Sciatic nerve (tissue), 2 donors: ENCODE data around the gene PKD1. TPM values are rescaled to one million over a fixed set of nuclear protein-coding genes. Genes with fewer than 3 reads are reported as not detected.

Experiments used
- ATAC-seq: fragments of 200-7000 bp; cut with Tn5 transposase; one replicate; pipeline ENCODE4 v1.9.1; 2020; ENCODE audit warnings: mild to moderate bottlenecking, moderate library complexity
- DNase-seq: peaks from one replicate; pipeline ENCODE4 v3.0.0-alpha.2; 2020; ENCODE audit warnings: low spot score
- intact Hi-C: fragments of 100-400 bp; cut with DNase I; formaldehyde crosslinking; loops from one replicate; pipeline ENCODE4 v1.14.2; 2022
- total RNA-seq: library from RNA; stranded (reverse); fragmentation: NEBNext Ultra II Directional; extraction: Animal tissue kit (Norgen Biotek cat#: 25700); gene quantifications from one replicate; pipeline ENCODE4 v1.2.1, GENCODE V29; 2021
- donor health status: DM: no; HTN: no; CAD: no.
- donor health status: DM: no; HTN: no; CAD: no.

The PKD1 gene
- total RNA-seq, 1 donor from 2014 or later: 159 TPM

GRCh38 chr16:2096853-2097595 lies 38.7 kb downstream of the PKD1 start:
- intact Hi-C loops: no loop called here
- ATAC-seq: peak; percentile 34
- DNase-seq: no peak

- intact Hi-C loops: no loop called here
- ATAC-seq: no peak
- DNase-seq: no peak
These were observed 39.6 kb downstream of the PKD1 start for GRCh38 chr16:2095918-2096582.

GRCh38 chr16:2095315-2095853 lies 40.3 kb downstream of the PKD1 start:
- no peak for ATAC-seq

GRCh38 chr16:2093793-2094192 lies 41.9 kb downstream of the PKD1 start:
- DNase-seq (no peak), ATAC-seq (no peak)
- intact Hi-C loops: no loop called here

More at GRCh38 chr16:2095315-2095853, 40.3 kb downstream of the PKD1 start:
- intact Hi-C loops: no loop called here
- no peak for DNase-seq

- DNase-seq (no peak), ATAC-seq (no peak)
- intact Hi-C loops: no loop called here
These were observed 42.8 kb downstream of the PKD1 start for GRCh38 chr16:2092866-2093265.

GRCh38 chr16:2092256-2092620 lies 43.5 kb downstream of the PKD1 start:
- intact Hi-C loops: no loop called here
- ATAC-seq (no peak), DNase-seq (no peak)

- DNase-seq (no peak), ATAC-seq (peak; percentile 5)
- intact Hi-C loops: no loop called here
These were observed 44.0 kb downstream of the PKD1 start for GRCh38 chr16:2091547-2092255.

- ATAC-seq (peak; percentile 2), DNase-seq (peak; percentile 77)
- intact Hi-C loops: no loop called here
These were observed 44.7 kb downstream of the PKD1 start for GRCh38 chr16:2090777-2091546.

GRCh38 chr16:2090481-2090776 lies 45.3 kb downstream of the PKD1 start:
- ATAC-seq (peak; percentile 1), DNase-seq (no peak)
- intact Hi-C loops: no loop called here

- ATAC-seq (peak; percentile 3), DNase-seq (no peak)
- intact Hi-C loops: no loop called here
These were observed 45.8 kb downstream of the PKD1 start for GRCh38 chr16:2089706-2090480.

- DNase-seq: no peak
- intact Hi-C loops: no loop called here
- no peak for ATAC-seq
These were observed 46.8 kb downstream of the PKD1 start for GRCh38 chr16:2088759-2089358.

- intact Hi-C loops: no loop called here
- no peak for DNase-seq
- ATAC-seq: no peak
These were observed 47.7 kb downstream of the PKD1 start for GRCh38 chr16:2087748-2088631.

- ATAC-seq (no peak), DNase-seq (no peak)
- intact Hi-C loops: no loop called here
These were observed 48.6 kb downstream of the PKD1 start for GRCh38 chr16:2086812-2087747.

- intact Hi-C loops: no loop called here
- ATAC-seq (no peak), DNase-seq (no peak)
These were observed 49.5 kb downstream of the PKD1 start for GRCh38 chr16:2086106-2086742.

- no peak for ATAC-seq
- intact Hi-C loops: no loop called here
These were observed 50.0 kb downstream of the PKD1 start for GRCh38 chr16:2085669-2086068.

More at GRCh38 chr16:2085669-2086068, 50.0 kb downstream of the PKD1 start:
- no peak for DNase-seq
